HG03064 (cell line): ENCODE results near the gene ATF6.
"Not testable (repeated sequence)": the region's sequence is repeated elsewhere in the genome, so short reads cannot be mapped to it uniquely, and the experiment has no call there.

Experiments
- ATAC-seq: cut with Tn5 transposase; IDR thresholded peaks from one replicate; pipeline ENCODE4 v1.9.1; 2021; ENCODE audit warnings: low read depth; ENCODE audit not compliant: unreplicated experiment

ATF6 gene

GRCh38 chr1:161826478-161826877, 60.4 kb downstream of the ATF6 start:
- no peak for ATAC-seq

DNA sequence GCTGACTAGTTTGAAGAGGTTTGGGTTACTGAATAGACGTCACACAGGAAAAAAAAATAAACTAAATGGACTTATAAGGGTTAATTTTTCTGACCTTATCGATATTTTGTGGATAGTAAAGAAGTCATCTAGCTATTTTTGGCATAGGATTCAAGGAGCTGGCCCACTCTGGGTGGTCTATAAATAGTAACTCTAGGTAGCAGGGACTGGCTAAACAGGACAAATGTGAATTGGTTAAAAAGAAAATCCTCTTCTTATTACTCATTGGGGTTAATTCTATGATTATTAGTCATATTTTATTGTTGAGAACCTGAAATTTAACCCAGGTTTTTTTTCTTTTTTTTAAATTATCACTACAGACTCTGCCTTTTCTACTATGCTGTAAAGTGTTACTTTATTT, 61.7 kb downstream of the ATF6 start:
- ATAC-seq = no peak

GRCh38 chr1:161832299-161832907, 66.3 kb downstream of the ATF6 start:
- ATAC-seq = not testable (repeated sequence)

- no peak for ATAC-seq
Measured at GRCh38 chr1:161834967-161835550, 68.9 kb downstream of the ATF6 start.

DNA sequence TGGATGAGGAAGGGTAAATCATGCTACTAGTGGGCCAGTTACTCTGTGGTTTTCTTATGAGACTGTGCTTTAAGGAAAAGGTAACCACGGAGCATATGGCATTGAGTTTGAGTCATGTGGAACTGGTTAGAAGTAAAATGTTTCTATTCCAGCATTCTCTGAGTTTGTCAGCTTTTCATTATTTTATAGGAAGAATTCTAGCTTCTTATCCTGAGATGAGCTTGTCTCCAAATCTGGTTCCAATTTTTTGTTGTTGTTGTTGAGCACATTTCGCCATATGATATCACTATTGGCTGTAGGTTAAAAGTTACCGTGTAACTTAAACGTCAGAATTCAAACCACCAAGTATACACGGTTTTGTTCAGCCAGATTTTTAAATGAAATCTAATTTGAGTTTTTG, 69.9 kb downstream of the ATF6 start:
- ATAC-seq = no peak

- ATAC-seq = no peak
Measured at GRCh38 chr1:161838362-161838761, 72.2 kb downstream of the ATF6 start.

DNA sequence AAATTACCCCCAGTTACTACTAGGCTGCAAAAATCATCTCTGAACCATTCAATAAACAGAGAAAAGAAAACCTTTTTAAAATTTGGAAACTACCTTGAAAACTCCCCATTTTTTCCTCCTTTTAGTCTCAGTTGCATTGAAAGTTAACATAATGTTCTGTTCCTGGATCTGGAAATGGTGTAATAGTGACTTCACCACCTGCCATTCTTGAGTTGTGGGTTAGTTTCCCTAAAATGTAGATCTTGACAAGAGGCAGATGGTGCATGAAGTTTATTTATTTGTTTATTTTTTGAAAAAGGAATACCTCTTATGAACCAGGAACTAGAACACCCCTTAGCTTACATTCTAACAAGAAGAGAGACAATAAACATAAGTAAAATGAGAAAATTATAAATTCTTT, 72.8 kb downstream of the ATF6 start:
- no peak for ATAC-seq

DNA sequence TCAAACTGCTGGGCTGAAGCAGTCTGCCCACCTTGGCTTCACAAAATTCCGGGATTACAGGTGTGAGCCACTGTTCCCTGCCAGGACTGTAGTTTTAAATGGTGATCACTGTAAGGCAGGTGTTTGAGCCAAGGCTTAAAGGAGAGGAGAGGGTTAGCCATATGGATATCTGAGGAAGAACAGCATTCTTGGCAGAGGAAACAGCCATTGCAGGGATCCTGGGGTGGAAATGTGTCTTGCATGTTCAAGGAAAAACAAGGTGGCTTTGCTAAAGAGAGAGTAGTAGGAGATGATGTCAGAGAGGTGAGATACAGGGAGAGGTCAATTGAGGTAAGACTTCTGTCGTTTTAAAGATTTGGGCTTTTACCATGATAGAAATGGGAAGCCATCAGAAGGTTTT, 73.5 kb downstream of the ATF6 start:
- no peak for ATAC-seq

GRCh38 chr1:161840363-161840762, 74.2 kb downstream of the ATF6 start:
- no peak for ATAC-seq

DNA sequence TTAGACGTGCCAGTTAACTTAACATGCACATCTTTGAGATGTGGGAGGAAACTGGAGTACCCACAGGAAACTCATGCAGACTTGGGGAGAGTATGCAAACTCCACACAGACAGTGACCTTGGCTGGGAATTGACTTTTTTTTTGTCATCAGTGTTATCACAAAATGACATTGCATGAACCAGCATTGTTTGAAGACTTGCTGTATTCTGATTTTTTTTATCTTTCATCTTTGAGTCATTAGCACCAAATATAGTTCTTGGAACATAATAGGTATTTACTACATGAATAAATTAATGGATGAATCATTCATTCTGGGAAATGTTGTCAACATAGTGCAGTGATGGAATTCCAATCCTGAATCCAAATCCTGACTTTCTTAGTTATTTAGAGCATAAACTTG, 77.0 kb downstream of the ATF6 start:
- no peak for ATAC-seq

DNA sequence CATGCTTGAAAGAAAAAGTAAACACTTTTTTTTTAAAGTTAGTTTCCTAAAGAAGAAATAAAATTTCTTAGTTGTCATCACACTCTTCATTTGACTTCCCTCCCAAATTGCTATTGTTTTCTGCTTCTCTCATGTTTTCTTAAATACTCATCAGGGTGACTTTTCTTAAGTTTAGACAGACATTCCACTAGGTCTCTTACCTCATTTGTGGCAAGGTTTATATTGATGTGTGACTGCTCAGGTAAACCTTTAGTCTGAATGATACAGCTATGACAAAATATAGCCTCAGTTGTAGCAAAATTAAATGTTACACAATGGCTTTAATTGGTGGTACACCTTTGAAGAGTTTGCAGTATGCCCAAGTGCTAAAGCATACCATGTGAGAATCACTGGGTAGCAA, 78.6 kb downstream of the ATF6 start:
- no peak for ATAC-seq

DNA sequence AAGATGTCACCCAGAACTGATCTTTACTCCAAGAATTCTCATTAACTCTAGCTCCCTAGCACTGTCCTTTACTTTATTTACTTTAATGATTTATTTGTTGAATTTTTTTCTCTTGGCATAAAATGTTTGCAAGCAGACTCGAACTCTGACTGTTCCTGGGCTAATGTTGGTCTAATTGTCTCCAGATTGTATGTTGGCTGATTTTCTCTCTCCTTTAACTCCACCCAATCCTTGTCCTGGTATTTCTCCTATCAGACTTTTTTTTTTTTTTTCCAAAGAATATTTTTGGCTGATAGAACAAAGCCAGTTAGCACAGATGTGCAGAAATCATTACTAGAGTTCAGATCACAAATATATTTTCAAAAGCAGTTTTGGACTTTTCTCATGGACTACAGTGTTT, 82.6 kb downstream of the ATF6 start:
- ATAC-seq = no peak

GRCh38 chr1:161849518-161849917, 83.4 kb downstream of the ATF6 start:
- no peak for ATAC-seq

DNA sequence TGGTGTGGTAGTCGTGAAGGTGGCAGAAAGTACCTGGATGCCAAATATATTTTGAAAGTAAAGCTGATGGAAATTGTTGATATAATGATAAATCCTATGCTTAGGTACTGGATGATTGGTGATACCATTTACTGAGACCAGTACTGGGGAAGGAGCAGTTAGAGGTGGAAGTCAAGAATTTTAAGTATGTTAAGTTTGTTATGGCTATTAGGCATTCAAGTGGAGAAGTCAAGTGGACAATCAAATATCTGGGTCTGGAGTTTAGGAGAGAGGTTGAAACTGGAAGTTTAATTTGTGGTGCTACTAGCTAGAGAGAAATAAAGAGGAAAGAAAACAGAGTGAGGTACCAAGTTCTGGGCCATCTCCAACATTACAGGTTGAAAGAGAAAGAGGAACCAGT, 89.1 kb downstream of the ATF6 start:
- ATAC-seq = no peak

DNA sequence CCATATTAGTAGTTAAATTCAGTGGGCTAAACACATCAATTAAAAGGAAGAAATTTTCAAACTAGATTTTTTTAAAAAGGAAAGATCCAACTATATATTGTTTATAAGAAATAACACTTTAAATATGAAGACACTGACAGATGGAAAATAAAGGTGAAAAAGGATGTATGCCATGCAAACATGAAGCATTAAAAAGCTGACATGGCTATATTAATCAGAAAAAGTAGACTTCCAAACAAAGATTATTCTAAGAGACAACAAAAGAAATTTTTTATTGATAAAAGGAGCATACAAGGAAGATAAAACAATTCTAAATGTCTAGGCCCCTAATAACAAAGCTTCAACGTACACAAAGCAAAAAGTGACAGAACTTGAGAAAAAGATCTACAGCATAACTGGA, 92.2 kb downstream of the ATF6 start:
- ATAC-seq = no peak

- no peak for ATAC-seq
Measured at GRCh38 chr1:161863549-161863948, 97.4 kb downstream of the ATF6 start.

DNA sequence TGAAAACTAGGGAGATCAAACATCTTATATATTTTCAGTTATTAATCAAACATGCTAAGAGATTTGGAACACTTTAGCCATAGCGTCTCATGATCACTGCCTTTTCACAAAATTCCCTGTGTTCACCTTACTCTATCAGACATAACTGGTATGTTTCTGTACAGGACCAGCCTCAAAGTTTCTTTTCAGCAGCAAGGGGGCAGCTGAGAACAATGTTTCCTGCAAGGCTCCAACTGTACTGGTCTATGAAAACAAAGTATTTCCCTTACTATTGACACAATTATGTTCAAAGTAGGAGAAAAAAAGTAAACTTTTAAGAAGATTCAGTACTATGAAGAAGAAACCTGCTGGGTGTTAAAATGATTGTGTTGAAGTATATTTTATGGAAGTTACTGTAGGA, 98.5 kb downstream of the ATF6 start:
- ATAC-seq = no peak

GRCh38 chr1:161866241-161866640, 100.1 kb downstream of the ATF6 start:
- no peak for ATAC-seq

GRCh38 chr1:161868832-161869231, 102.7 kb downstream of the ATF6 start:
- ATAC-seq = no peak

GRCh38 chr1:161869291-161869690, 103.2 kb downstream of the ATF6 start:
- no peak for ATAC-seq

DNA sequence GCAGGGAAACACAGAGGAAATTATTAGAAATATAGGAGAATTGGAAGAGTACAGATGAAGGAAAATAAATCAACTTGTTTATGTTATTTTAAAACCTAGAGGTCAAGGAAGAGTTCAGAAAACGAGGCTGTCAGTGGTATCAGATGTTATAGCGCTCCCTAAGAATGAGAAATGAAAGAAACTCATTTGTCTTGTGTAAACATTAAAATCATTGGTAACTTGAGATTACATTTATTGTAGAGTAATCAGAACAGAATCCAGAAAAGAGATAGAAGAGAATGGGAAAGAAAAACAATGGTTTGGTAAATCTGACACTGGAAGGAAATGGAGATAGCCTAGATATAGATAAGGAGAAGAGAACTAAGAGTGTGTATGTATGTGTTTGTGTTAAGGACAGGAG, 106.4 kb downstream of the ATF6 start:
- no peak for ATAC-seq

- no peak for ATAC-seq
Measured at GRCh38 chr1:161879261-161879660, 113.1 kb downstream of the ATF6 start.

DNA sequence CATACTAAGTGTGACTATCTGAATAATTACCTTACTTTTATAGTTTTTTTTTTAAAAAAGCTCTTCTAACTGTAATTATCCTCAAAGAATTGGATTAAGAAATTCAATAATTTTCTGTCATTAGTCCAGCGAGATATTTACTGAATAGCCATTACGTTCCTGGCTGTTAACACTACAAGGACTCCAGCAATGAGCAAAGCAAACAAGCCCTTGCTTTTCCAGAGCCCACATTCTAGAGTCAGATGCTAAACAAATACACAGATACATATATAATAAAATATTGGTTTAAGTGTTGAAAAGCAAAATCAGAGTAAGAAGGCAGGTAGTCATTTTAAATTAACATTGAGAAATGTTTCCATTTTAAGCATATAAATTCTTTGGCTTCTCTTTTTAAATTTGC, 118.4 kb downstream of the ATF6 start:
- ATAC-seq = no peak
